IMR-90 (cell line): ENCODE measurements around the gene FHDC1. TPM values are rescaled to one million over a fixed set of nuclear protein-coding genes. Genes with fewer than 3 reads are reported as not detected.

ENCODE experiments used
- ATAC-seq: fragments of 200-7000 bp; cut with Tn5 transposase; 2 replicates; pipeline ENCODE4 v1.9.1; 2020; ENCODE audit warnings: low read depth, mild to moderate bottlenecking, moderate library complexity
- BruUV-seq: library from RNA; stranded (reverse); fragments of 400-500 nt; replicated peaks from 2 replicates; lab custom pipeline; 2021; lab: Mats Ljungman, UMichigan
- CTCF ChIA-PET: fragments of 300-600 bp; formaldehyde crosslinking; extraction: SDS; loops from one replicate; lab custom pipeline; 2021; ENCODE audit warnings: antibody characterized with exemption; lab: Yijun Ruan, JAX
- POLR2A ChIA-PET: fragments of 300-600 bp; sonication (Branson Sonifier 250); formaldehyde crosslinking; loops from one replicate; lab custom pipeline; 2022; ENCODE audit warnings: antibody characterized with exemption; ENCODE audit not compliant: unreplicated experiment; lab: Charles Lee
- DNase-seq: peaks from one replicate; pipeline ENCODE4 v3.0.0; 2013
- H2AFZ ChIP-seq: replicated peaks from 2 replicates; pipeline ENCODE3; 2013; ENCODE audit warnings: low read length, mild to moderate bottlenecking; ENCODE audit not compliant: poor library complexity
- H2AK5ac ChIP-seq: 2 replicates; pipeline ENCODE4 v1.6.1; 2013; ENCODE audit warnings: low read depth, low read length, inconsistent platforms
- H2AK9ac ChIP-seq: replicated peaks from 2 replicates; pipeline ENCODE3; 2013; ENCODE audit warnings: mild to moderate bottlenecking, low read depth, low read length, moderate library complexity; ENCODE audit not compliant: poor library complexity
- H2BK120ac ChIP-seq: 2 replicates; pipeline ENCODE4 v1.6.1; 2013; ENCODE audit warnings: low read depth, low read length, inconsistent platforms
- H2BK15ac ChIP-seq: 3 replicates; pipeline ENCODE4 v1.6.1; 2013; ENCODE audit warnings: low read depth, low read length, inconsistent platforms
- H2BK20ac ChIP-seq: 2 replicates; pipeline ENCODE4 v1.6.1; 2013; ENCODE audit warnings: low read depth, mild to moderate bottlenecking, inconsistent platforms, low read length, moderate library complexity
- H2BK5ac ChIP-seq: 2 replicates; pipeline ENCODE4 v1.6.1; 2013; ENCODE audit warnings: mild to moderate bottlenecking, low read depth, low read length, inconsistent platforms; ENCODE audit not compliant: poor library complexity, severe bottlenecking
- H3K14ac ChIP-seq: replicated peaks from 2 replicates; pipeline ENCODE4 v1.6.1; 2013; ENCODE audit warnings: low read depth, low read length, inconsistent platforms
- H3K18ac ChIP-seq: 2 replicates; pipeline ENCODE4 v1.6.1; 2013; ENCODE audit warnings: low read depth, low read length, control low read depth
- H3K23ac ChIP-seq: 2 replicates; pipeline ENCODE4 v1.6.1; 2013; ENCODE audit warnings: low read depth, low read length, inconsistent platforms
- H3K27ac ChIP-seq: 2 replicates; pipeline ENCODE4 v1.5.1; 2013; ENCODE audit warnings: mild to moderate bottlenecking, control low read depth, low read length; ENCODE audit not compliant: insufficient read depth
- H3K27me3 ChIP-seq: 2 replicates; pipeline ENCODE4 v1.6.1; 2013; ENCODE audit warnings: low read length; ENCODE audit not compliant: control insufficient read depth, insufficient read depth
- H3K36me3 ChIP-seq: 2 replicates; pipeline ENCODE4 v1.6.1; 2013; ENCODE audit warnings: low read length, mixed read lengths; ENCODE audit not compliant: control insufficient read depth, insufficient read depth
- H3K4ac ChIP-seq: 2 replicates; pipeline ENCODE4 v1.6.1; 2013; ENCODE audit warnings: low read depth, low read length, inconsistent platforms
- H3K4me1 ChIP-seq: 2 replicates; pipeline ENCODE4 v1.6.1; 2013; ENCODE audit warnings: low read length, mixed read lengths; ENCODE audit not compliant: control insufficient read depth, insufficient read depth
- H3K4me2 ChIP-seq: 2 replicates; pipeline ENCODE4 v1.6.1; 2013; ENCODE audit warnings: low read depth, mild to moderate bottlenecking, control low read depth, low read length, moderate library complexity
- H3K4me3 ChIP-seq: 2 replicates; pipeline ENCODE4 v1.5.1; 2013; ENCODE audit warnings: low read depth, mild to moderate bottlenecking, control low read depth, low read length, moderate library complexity; ENCODE audit not compliant: insufficient read depth
- H3K56ac ChIP-seq: 2 replicates; pipeline ENCODE4 v1.6.1; 2013; ENCODE audit warnings: low read length, inconsistent platforms; ENCODE audit not compliant: insufficient read depth; ENCODE audit errors: extremely low read depth
- H3K79me1 ChIP-seq, 2 experiments: 2 replicates each; pipeline ENCODE4 v1.6.1; 2013; ENCODE audit warnings: low read length in 2 of 2, inconsistent platforms in 1 of 2, low read depth in 1 of 2
- H3K9ac ChIP-seq: 2 replicates; pipeline ENCODE4 v1.6.1; 2013; ENCODE audit warnings: low read depth, low read length, control low read depth
- H3K9me1 ChIP-seq: 2 replicates; pipeline ENCODE4 v1.6.1; 2013; ENCODE audit warnings: low read length, inconsistent platforms; ENCODE audit not compliant: insufficient read depth
- H3K9me3 ChIP-seq: 2 replicates; pipeline ENCODE4 v1.6.1; 2013; ENCODE audit warnings: low read length; ENCODE audit not compliant: control insufficient read depth, insufficient read depth
- H4K20me1 ChIP-seq: 2 replicates; pipeline ENCODE4 v1.6.1; 2013; ENCODE audit warnings: low read length, inconsistent platforms; ENCODE audit not compliant: insufficient read depth
- H4K5ac ChIP-seq: 2 replicates; pipeline ENCODE4 v1.6.1; 2013; ENCODE audit warnings: mild to moderate bottlenecking, low read depth, low read length, control low read depth
- H4K8ac ChIP-seq, 2 experiments: 2 replicates each; pipeline ENCODE4 v1.6.1; 2013; ENCODE audit warnings: low read depth in 2 of 2, low read length in 2 of 2, control low read depth in 1 of 2, inconsistent platforms in 1 of 2
- H4K91ac ChIP-seq: 2 replicates; pipeline ENCODE4 v1.6.1; 2013; ENCODE audit warnings: low read depth, low read length, inconsistent platforms; ENCODE audit not compliant: insufficient read depth
- MAZ ChIP-seq: IDR thresholded peaks from 2 replicates; pipeline ENCODE4 v1.6.1; 2012; ENCODE audit warnings: low read depth, mild to moderate bottlenecking, low read length, improper control_type of control experiment, moderate library complexity, borderline replicate concordance
- WGBS, 2 experiments: methylation state at CpG; one replicate each; pipeline versions ENCODE4 v1.1.5 to v1.1.7; 2013; ENCODE audit warnings: missing lambda C conversion rate in 2 of 2; ENCODE audit not compliant: insufficient read length in 1 of 2; ENCODE audit errors: extremely low coverage in 2 of 2; 5-methylcytosine and 5-hydroxymethylcytosine counted together
- dilution Hi-C: fragments of 300-500 bp; cut with HindIII; formaldehyde crosslinking; loops from one replicate; pipeline ENCODE4 v1.14.3; 2018; ENCODE audit warnings: low sequenced_read_pairs; ENCODE audit not compliant: unreplicated experiment
- in situ Hi-C: fragments of 300-500 bp; cut with MboI; formaldehyde crosslinking; loops from 3 replicates; pipeline ENCODE4 v1.14.3; 2019; ENCODE audit warnings: low sequenced_read_pairs, inconsistent platforms, mixed read lengths
- intact Hi-C: fragments of 100-400 bp; cut with micrococcal nuclease; formaldehyde crosslinking; loops from 2 replicates; pipeline ENCODE4 v1.10.0; 2022
- polyA plus RNA-seq, 3 experiments: library from polyadenylated mRNA; depleted of rRNA; stranded (reverse); fragments of >200 nt; gene quantifications; 2 replicates each; pipeline ENCODE4 v1.2.3, GENCODE V29; 2012; ENCODE audit warnings: low replicate concordance in 1 of 3
- total RNA-seq: library from RNA; depleted of rRNA; stranded (reverse); fragments of >200 nt; gene quantifications from 2 replicates; pipeline ENCODE4 v1.2.3, GENCODE V29; 2012

The FHDC1 gene
- total and polyA plus RNA-seq, 2 of the 4 experiments (the other 2 are of a cell fraction), result under 0.01 to 0.09 TPM

- WGBS, 2 experiments, result no CpG with 5 or more reads among the region's 1 CpG
- no peak for DNase-seq
- no peak for ATAC-seq
- H4K8ac ChIP-seq, result no peak overlapping the region
- no peak overlapping the region for H3K18ac ChIP-seq
- no peak overlapping the region for H3K27ac ChIP-seq
- H2BK120ac ChIP-seq, result no peak overlapping the region
- H3K4me2 ChIP-seq, result no peak overlapping the region
- H3K14ac ChIP-seq, result no peak overlapping the region
- H3K4ac ChIP-seq, result no peak overlapping the region
- no peak overlapping the region for H2AFZ ChIP-seq
- H3K36me3 ChIP-seq, result no peaks in the 10 kb centered on the region
- no peak overlapping the region for H3K9ac ChIP-seq
- TF ChIP-seq MAZ, result no peak
- no TSS peak for BruUV-seq
- H3K9me3 ChIP-seq, result no peaks in the 10 kb centered on the region
- H2AK9ac ChIP-seq, result no peak overlapping the region
- in situ Hi-C loops (no loop called here), intact Hi-C loops (no loop called here), dilution Hi-C loops (no loop called here)
- H3K79me1 ChIP-seq, result no peaks in the 10 kb centered on the region
- CTCF ChIA-PET, result interaction anchor here (0.7 to 1.0 kb wide), 2 partner anchors 10 to 350 kb away, joined by 3 read pairs; no protein-coding TSS in a partner anchor
- H3K56ac ChIP-seq, result no peak overlapping the region
- no peak overlapping the region for H2BK5ac ChIP-seq
- no peak overlapping the region for H2BK15ac ChIP-seq
- POLR2A ChIA-PET, result no interaction called here
- no peak overlapping the region for H4K91ac ChIP-seq
- no peak overlapping the region for H4K5ac ChIP-seq
- no peak overlapping the region for H3K4me3 ChIP-seq
- H2BK20ac ChIP-seq, result no peak overlapping the region
- H3K27me3 ChIP-seq, result peaks cover 3% of the 10 kb centered on the region; the same call in 1 of the 2 replicates
- peaks cover 7% of the 10 kb centered on the region for H3K4me1 ChIP-seq
- H2AK5ac ChIP-seq, result no peak overlapping the region
- H3K23ac ChIP-seq, result no peak overlapping the region
- no peaks in the 10 kb centered on the region; the same call in 1 of the 2 replicates for H3K9me1 ChIP-seq
- no peaks in the 10 kb centered on the region for H4K20me1 ChIP-seq
Observed at GRCh38 chr4:152954741-152955140, 18.6 kb downstream of the FHDC1 start.
